Liver (tissue), 3 donors: Measurements from ENCODE around the gene CPT1A.

Source experiments
- JUND ChIP-seq, 2 donors: IDR thresholded peaks; 2 replicates each; pipeline ENCODE4 v1.6.1; 2016; ENCODE audit warnings: antibody characterized with exemption in 2 of 2
- RXRA ChIP-seq, 2 donors: IDR thresholded peaks; 2 replicates each; pipeline ENCODE4 v1.6.1; 2017 to 2018; ENCODE audit warnings: antibody characterized with exemption in 2 of 2, mild to moderate bottlenecking in 1 of 2
- SP1 ChIP-seq: IDR thresholded peaks from 2 replicates; pipeline ENCODE4 v1.6.1; 2018; ENCODE audit warnings: antibody characterized with exemption, mild to moderate bottlenecking
- YY1 ChIP-seq: IDR thresholded peaks from 2 replicates; pipeline ENCODE4 v1.6.1; 2016; ENCODE audit warnings: antibody characterized with exemption, mild to moderate bottlenecking
- TF ChIP-seq, protein P1 (sequence below): fragments of 150-350 bp; IDR thresholded peaks from 2 replicates; pipeline ENCODE4 v1.5.1; 2017; ENCODE audit warnings: improper control_type of control experiment, low read depth, low read length; ENCODE audit not compliant: missing input control
- TF ChIP-seq, protein P2 (sequence below): IDR thresholded peaks from 2 replicates; pipeline ENCODE4 v1.6.1; 2016; ENCODE audit warnings: antibody characterized with exemption, mild to moderate bottlenecking
- donor health status: healthy.
- donor health status: healthy.

DNA sequence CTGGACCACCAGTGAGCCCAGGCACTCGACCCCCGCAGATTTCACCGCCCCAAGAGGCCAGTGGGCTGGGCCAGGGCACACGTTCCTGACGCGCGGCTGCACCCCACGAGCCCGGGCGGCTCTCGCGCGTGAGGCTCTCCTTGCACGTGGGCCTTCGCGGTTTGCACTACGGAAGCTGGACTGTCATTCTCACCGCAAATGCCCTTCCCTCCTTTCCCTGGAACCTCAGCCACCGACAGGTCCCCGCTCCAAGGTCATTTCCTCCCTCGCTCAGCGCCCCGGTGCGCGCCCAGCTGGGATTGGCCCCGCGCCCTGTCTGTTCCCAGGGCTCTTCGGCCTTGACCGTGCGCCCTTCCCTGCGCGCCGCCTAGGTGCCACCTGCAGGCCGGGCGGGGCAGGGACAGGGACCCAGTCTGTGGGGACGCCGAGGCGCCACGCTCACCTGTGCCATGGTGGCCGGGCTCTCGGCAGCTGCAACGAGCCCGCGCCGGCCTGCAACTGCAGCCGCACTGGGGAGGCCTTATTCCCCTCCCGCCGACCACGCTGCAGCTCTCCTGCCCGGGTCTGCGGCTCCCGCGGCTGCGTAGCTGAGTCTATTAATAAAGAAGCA is 2.1 kb upstream of the CPT1A start:
- TF ChIP-seq, protein P1, sequence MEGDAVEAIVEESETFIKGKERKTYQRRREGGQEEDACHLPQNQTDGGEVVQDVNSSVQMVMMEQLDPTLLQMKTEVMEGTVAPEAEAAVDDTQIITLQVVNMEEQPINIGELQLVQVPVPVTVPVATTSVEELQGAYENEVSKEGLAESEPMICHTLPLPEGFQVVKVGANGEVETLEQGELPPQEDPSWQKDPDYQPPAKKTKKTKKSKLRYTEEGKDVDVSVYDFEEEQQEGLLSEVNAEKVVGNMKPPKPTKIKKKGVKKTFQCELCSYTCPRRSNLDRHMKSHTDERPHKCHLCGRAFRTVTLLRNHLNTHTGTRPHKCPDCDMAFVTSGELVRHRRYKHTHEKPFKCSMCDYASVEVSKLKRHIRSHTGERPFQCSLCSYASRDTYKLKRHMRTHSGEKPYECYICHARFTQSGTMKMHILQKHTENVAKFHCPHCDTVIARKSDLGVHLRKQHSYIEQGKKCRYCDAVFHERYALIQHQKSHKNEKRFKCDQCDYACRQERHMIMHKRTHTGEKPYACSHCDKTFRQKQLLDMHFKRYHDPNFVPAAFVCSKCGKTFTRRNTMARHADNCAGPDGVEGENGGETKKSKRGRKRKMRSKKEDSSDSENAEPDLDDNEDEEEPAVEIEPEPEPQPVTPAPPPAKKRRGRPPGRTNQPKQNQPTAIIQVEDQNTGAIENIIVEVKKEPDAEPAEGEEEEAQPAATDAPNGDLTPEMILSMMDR: peak; percentile 56
- TF ChIP-seq, protein P2, sequence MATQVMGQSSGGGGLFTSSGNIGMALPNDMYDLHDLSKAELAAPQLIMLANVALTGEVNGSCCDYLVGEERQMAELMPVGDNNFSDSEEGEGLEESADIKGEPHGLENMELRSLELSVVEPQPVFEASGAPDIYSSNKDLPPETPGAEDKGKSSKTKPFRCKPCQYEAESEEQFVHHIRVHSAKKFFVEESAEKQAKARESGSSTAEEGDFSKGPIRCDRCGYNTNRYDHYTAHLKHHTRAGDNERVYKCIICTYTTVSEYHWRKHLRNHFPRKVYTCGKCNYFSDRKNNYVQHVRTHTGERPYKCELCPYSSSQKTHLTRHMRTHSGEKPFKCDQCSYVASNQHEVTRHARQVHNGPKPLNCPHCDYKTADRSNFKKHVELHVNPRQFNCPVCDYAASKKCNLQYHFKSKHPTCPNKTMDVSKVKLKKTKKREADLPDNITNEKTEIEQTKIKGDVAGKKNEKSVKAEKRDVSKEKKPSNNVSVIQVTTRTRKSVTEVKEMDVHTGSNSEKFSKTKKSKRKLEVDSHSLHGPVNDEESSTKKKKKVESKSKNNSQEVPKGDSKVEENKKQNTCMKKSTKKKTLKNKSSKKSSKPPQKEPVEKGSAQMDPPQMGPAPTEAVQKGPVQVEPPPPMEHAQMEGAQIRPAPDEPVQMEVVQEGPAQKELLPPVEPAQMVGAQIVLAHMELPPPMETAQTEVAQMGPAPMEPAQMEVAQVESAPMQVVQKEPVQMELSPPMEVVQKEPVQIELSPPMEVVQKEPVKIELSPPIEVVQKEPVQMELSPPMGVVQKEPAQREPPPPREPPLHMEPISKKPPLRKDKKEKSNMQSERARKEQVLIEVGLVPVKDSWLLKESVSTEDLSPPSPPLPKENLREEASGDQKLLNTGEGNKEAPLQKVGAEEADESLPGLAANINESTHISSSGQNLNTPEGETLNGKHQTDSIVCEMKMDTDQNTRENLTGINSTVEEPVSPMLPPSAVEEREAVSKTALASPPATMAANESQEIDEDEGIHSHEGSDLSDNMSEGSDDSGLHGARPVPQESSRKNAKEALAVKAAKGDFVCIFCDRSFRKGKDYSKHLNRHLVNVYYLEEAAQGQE: no peak
- TF ChIP-seq SP1 (peak; percentile 93), JUND (IDR thresholded peaks at IDR 0.05) (no peak), YY1 (peak; percentile 50), RXRA (IDR thresholded peaks at IDR 0.05) (peak; percentile 85 to 90)
